HG02981 (cell line): ENCODE data around the gene LHB.

Experiments
- ATAC-seq: cut with Tn5 transposase; IDR thresholded peaks from one replicate; pipeline ENCODE4 v1.9.1; 2021; ENCODE audit warnings: mild to moderate bottlenecking, moderate library complexity; ENCODE audit not compliant: unreplicated experiment

LHB gene

GRCh38 chr19:48986211-48986610 is 30.7 kb downstream of the LHB start:
- ATAC-seq = no peak

- ATAC-seq = no peak
Measured at GRCh38 chr19:48985711-48986110, 31.2 kb downstream of the LHB start.

GRCh38 chr19:48982280-48982679 is 34.6 kb downstream of the LHB start:
- ATAC-seq = no peak

GRCh38 chr19:48977061-48977460 is 39.8 kb downstream of the LHB start:
- no peak for ATAC-seq

GRCh38 chr19:48975947-48976847 is 40.7 kb downstream of the LHB start:
- no peak for ATAC-seq

- ATAC-seq = no peak
Measured at GRCh38 chr19:48970923-48971395, 45.9 kb downstream of the LHB start.

- no peak for ATAC-seq
Measured at GRCh38 chr19:48970139-48970766, 46.6 kb downstream of the LHB start.

GRCh38 chr19:48969276-48970138 is 47.4 kb downstream of the LHB start:
- ATAC-seq = no peak

- ATAC-seq = no peak
Measured at GRCh38 chr19:48968813-48969218, 48.1 kb downstream of the LHB start.

- no peak for ATAC-seq
Measured at GRCh38 chr19:48968179-48968661, 48.7 kb downstream of the LHB start.

- no peak for ATAC-seq
Measured at GRCh38 chr19:48967346-48968178, 49.3 kb downstream of the LHB start.

GRCh38 chr19:48966541-48967345 is 50.1 kb downstream of the LHB start:
- ATAC-seq = no peak
